PFSK-1 (cell line): ENCODE results near the gene DCUN1D4.

Experiments
- FOXP2 ChIP-seq: optimal IDR thresholded peaks from 2 replicates; pipeline ENCODE3; 2011; ENCODE audit warnings: borderline replicate concordance, control low read depth, inconsistent platforms; ENCODE audit not compliant: insufficient read depth; ENCODE audit errors: extremely low read length, extremely low read depth
- POLR2AphosphoS5 ChIP-seq: IDR thresholded peaks from 2 replicates; pipeline ENCODE4 v1.6.1; 2012; ENCODE audit warnings: low read depth, mild to moderate bottlenecking, control low read depth, low read length, moderate library complexity
- REST ChIP-seq, 2 experiments: IDR thresholded peaks; 2 replicates each; pipeline versions ENCODE4 v1.6.1 to v1.8.0; 2011 to 2012; ENCODE audit warnings: low read depth in 2 of 2, low read length in 2 of 2, control low read depth in 1 of 2, inconsistent platforms in 1 of 2, mild to moderate bottlenecking in 1 of 2, moderate library complexity in 1 of 2; ENCODE audit not compliant: insufficient read depth in 1 of 2
- SIN3A ChIP-seq: IDR thresholded peaks from 2 replicates; pipeline ENCODE4 v1.6.1; 2012; ENCODE audit warnings: mild to moderate bottlenecking, low read length, moderate library complexity, borderline replicate concordance; ENCODE audit not compliant: insufficient read depth
- TAF1 ChIP-seq: IDR thresholded peaks from 2 replicates; pipeline ENCODE4 v1.6.1; 2012; ENCODE audit warnings: low read length, control low read depth, borderline replicate concordance; ENCODE audit not compliant: insufficient read depth

The DCUN1D4 gene

GRCh38 chr4:51870441-51871188, 27.7 kb downstream of the DCUN1D4 start:
- TF ChIP-seq SIN3A (no peak), TAF1 (no peak), POLR2AphosphoS5 (no peak)

- TF ChIP-seq REST (IDR thresholded peaks at IDR 0.05; ENCODE audit: insufficient read depth in 1 of 2, low read depth in 2 of 2, low read length in 2 of 2) (no peak), FOXP2 (no peak), SIN3A (no peak), POLR2AphosphoS5 (no peak), TAF1 (no peak)
Observed at GRCh38 chr4:51872283-51872997, 29.5 kb downstream of the DCUN1D4 start.

GRCh38 chr4:51874551-51874950, 31.6 kb downstream of the DCUN1D4 start:
- TF ChIP-seq REST (IDR thresholded peaks at IDR 0.05; ENCODE audit: insufficient read depth in 1 of 2, low read depth in 2 of 2, low read length in 2 of 2) (no peak), FOXP2 (no peak), TAF1 (no peak), POLR2AphosphoS5 (no peak), SIN3A (no peak)

GRCh38 chr4:51878431-51878830, 35.5 kb downstream of the DCUN1D4 start:
- TF ChIP-seq SIN3A (no peak), POLR2AphosphoS5 (no peak), REST (IDR thresholded peaks at IDR 0.05; ENCODE audit: insufficient read depth in 1 of 2, low read depth in 2 of 2, low read length in 2 of 2) (no peak), TAF1 (no peak), FOXP2 (no peak)

GRCh38 chr4:51880016-51880915, 37.3 kb downstream of the DCUN1D4 start:
- TF ChIP-seq REST (IDR thresholded peaks at IDR 0.05; ENCODE audit: insufficient read depth in 1 of 2, low read depth in 2 of 2, low read length in 2 of 2) (no peak), SIN3A (no peak), POLR2AphosphoS5 (no peak), TAF1 (no peak), FOXP2 (no peak)
